ENCODE data around the gene DHRS11.
A peak's percentile ranks its signal among the peaks of the same experiment; 100 is the strongest.

DHRS11 gene

GRCh38 chr17:36617773-36618172 is 26.1 kb downstream of the DHRS11 start:
- no peak overlapping the region for H2BK120ac ChIP-seq (ENCODE audit: low read depth, low read length)
- H3K36me3 ChIP-seq (ENCODE audit: control insufficient read depth, insufficient read depth, low read length), result no peaks in the 10 kb centered on the region
- DNase-seq, result no peak
- no peak overlapping the region for H3K4me3 ChIP-seq (ENCODE audit: low read length)
- H3K4ac ChIP-seq (ENCODE audit: low read depth, low read length), result no peak overlapping the region
- WGBS (ENCODE audit: extremely low coverage, insufficient coverage, low lambda C conversion rate), result no CpG with 5 or more reads among the region's 7 CpGs
- no peak overlapping the region for H3K9ac ChIP-seq (ENCODE audit: low read length)
- H3K4me2 ChIP-seq (ENCODE audit: low read length), result no peak overlapping the region
- H2AK5ac ChIP-seq (ENCODE audit: low read length), result no peak overlapping the region
- no peak overlapping the region for H3K18ac ChIP-seq (ENCODE audit: low read length)
- no peaks in the 10 kb centered on the region for H3K79me2 ChIP-seq (ENCODE audit: control insufficient read depth, insufficient read depth, low read length)
- no peak overlapping the region for H3K27ac ChIP-seq (ENCODE audit: low read depth, low read length)
- peaks cover 18% of the 10 kb centered on the region for H3K4me1 ChIP-seq (ENCODE audit: control insufficient read depth, low read depth, low read length)
- H4K5ac ChIP-seq (ENCODE audit: low read length), result no peak overlapping the region
- H2BK5ac ChIP-seq (ENCODE audit: low read length), result no peak overlapping the region
- no peak overlapping the region for H2BK15ac ChIP-seq (replicated peaks; ENCODE audit: low read depth)
- H3K56ac ChIP-seq (ENCODE audit: low read length), result no peak overlapping the region
- no peak overlapping the region for H4K8ac ChIP-seq (ENCODE audit: low read depth, low read length)
- no peaks in the 10 kb centered on the region for H3K27me3 ChIP-seq (ENCODE audit: insufficient read depth, low read length, poor library complexity)
- H3K79me1 ChIP-seq (ENCODE audit: low read length), result no peaks in the 10 kb centered on the region
- H3K23ac ChIP-seq (ENCODE audit: low read length), result no peak overlapping the region

DNA sequence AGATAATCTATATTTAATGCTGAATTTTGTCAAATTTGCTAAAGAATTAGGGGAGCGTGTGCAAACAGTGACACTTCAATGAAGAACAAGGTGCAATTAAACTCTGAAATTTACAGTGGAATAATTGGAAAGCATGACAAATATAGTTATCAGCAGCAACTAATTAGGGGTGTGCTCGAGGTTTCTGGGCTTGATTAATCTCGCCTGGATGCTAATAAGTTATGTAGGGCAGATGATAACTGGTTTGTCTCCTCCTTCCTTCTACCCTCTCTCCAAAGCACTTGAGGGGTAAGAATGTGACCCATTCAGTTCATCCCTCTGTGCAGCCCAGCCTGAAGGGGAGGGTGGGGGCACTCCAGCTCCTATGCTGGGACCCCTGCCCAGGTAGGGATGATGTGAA is 31.6 kb downstream of the DHRS11 start:
- DNase-seq, result no peak
- H3K4me3 ChIP-seq (ENCODE audit: low read length), result no peak overlapping the region
- no peak overlapping the region for H4K5ac ChIP-seq (ENCODE audit: low read length)
- H3K27me3 ChIP-seq (ENCODE audit: insufficient read depth, low read length, poor library complexity), result no peaks in the 10 kb centered on the region
- H3K27ac ChIP-seq (ENCODE audit: low read depth, low read length), result no peak overlapping the region
- H3K4me2 ChIP-seq (ENCODE audit: low read length), result no peak overlapping the region
- H2AK5ac ChIP-seq (ENCODE audit: low read length), result no peak overlapping the region
- H3K9ac ChIP-seq (ENCODE audit: low read length), result no peak overlapping the region
- H3K56ac ChIP-seq (ENCODE audit: low read length), result no peak overlapping the region
- no peak overlapping the region for H3K23ac ChIP-seq (ENCODE audit: low read length)
- H3K4me1 ChIP-seq (ENCODE audit: control insufficient read depth, low read depth, low read length), result no peaks in the 10 kb centered on the region
- WGBS (ENCODE audit: extremely low coverage, insufficient coverage, low lambda C conversion rate), result no CpG with 5 or more reads among the region's 3 CpGs
- H2BK15ac ChIP-seq (replicated peaks; ENCODE audit: low read depth), result no peak overlapping the region
- no peaks in the 10 kb centered on the region for H3K79me1 ChIP-seq (ENCODE audit: low read length)
- H2BK120ac ChIP-seq (ENCODE audit: low read depth, low read length), result no peak overlapping the region
- H3K4ac ChIP-seq (ENCODE audit: low read depth, low read length), result no peak overlapping the region
- no peak overlapping the region for H4K8ac ChIP-seq (ENCODE audit: low read depth, low read length)
- H2BK5ac ChIP-seq (ENCODE audit: low read length), result no peak overlapping the region
- no peaks in the 10 kb centered on the region for H3K36me3 ChIP-seq (ENCODE audit: control insufficient read depth, insufficient read depth, low read length)
- H3K79me2 ChIP-seq (ENCODE audit: control insufficient read depth, insufficient read depth, low read length), result no peaks in the 10 kb centered on the region
- H3K18ac ChIP-seq (ENCODE audit: low read length), result no peak overlapping the region

- Histone ChIP-seq H3K79me2 (ENCODE audit: control insufficient read depth, insufficient read depth, low read length) (no peaks in the 10 kb centered on the region), H2BK5ac (ENCODE audit: low read length) (no peak overlapping the region), H3K36me3 (ENCODE audit: control insufficient read depth, insufficient read depth, low read length) (no peaks in the 10 kb centered on the region), H2BK120ac (ENCODE audit: low read depth, low read length) (no peak overlapping the region), H3K9ac (ENCODE audit: low read length) (no peak overlapping the region), H2AK5ac (ENCODE audit: low read length) (no peak overlapping the region), H3K56ac (ENCODE audit: low read length) (no peak overlapping the region), H3K27me3 (ENCODE audit: insufficient read depth, low read length, poor library complexity) (no peaks in the 10 kb centered on the region), H2BK15ac (replicated peaks; ENCODE audit: low read depth) (no peak overlapping the region), H4K8ac (ENCODE audit: low read depth, low read length) (no peak overlapping the region), H3K18ac (ENCODE audit: low read length) (no peak overlapping the region), H4K5ac (ENCODE audit: low read length) (no peak overlapping the region), H3K27ac (ENCODE audit: low read depth, low read length) (no peak overlapping the region), H3K23ac (ENCODE audit: low read length) (no peak overlapping the region), H3K4me3 (ENCODE audit: low read length) (no peak overlapping the region), H3K4me2 (ENCODE audit: low read length) (no peak overlapping the region), H3K4ac (ENCODE audit: low read depth, low read length) (no peak overlapping the region), H3K4me1 (ENCODE audit: control insufficient read depth, low read depth, low read length) (no peaks in the 10 kb centered on the region), H3K79me1 (ENCODE audit: low read length) (no peaks in the 10 kb centered on the region)
- WGBS (ENCODE audit: extremely low coverage, insufficient coverage, low lambda C conversion rate), result 100% methylated on average over 3 of the region's 7 CpGs
- no peak for DNase-seq
Observed at GRCh38 chr17:36625188-36625587, 33.5 kb downstream of the DHRS11 start.

DNA sequence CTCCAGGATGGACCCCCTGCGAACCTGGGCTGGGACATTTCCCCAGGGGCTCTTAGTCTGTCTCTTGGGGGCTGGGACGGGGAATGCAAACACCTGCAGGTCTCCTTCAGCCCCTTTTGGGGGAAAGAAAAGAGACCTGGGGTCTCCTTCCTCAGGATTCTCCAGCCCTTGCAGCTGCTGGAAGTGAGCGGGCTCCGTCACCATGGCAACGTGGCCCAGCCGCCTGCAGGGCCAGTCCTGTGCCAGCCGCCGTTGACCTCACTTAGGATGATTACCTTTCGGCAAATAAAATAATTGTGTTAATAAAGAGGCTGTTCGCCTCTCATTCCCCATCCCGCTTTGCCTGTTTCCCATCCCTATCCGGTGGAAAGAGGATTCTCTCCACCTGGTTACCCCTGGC is 35.4 kb downstream of the DHRS11 start:
- H3K36me3 ChIP-seq (ENCODE audit: control insufficient read depth, insufficient read depth, low read length), result no peaks in the 10 kb centered on the region
- H3K4ac ChIP-seq (ENCODE audit: low read depth, low read length), result no peak overlapping the region
- H2BK15ac ChIP-seq (replicated peaks; ENCODE audit: low read depth), result no peak overlapping the region
- DNase-seq, result no peak
- no peak overlapping the region for H3K9ac ChIP-seq (ENCODE audit: low read length)
- H4K5ac ChIP-seq (ENCODE audit: low read length), result no peak overlapping the region
- no peak overlapping the region for H4K8ac ChIP-seq (ENCODE audit: low read depth, low read length)
- H3K56ac ChIP-seq (ENCODE audit: low read length), result no peak overlapping the region
- no peaks in the 10 kb centered on the region for H3K4me1 ChIP-seq (ENCODE audit: control insufficient read depth, low read depth, low read length)
- no CpG with 5 or more reads among the region's 12 CpGs for WGBS (ENCODE audit: extremely low coverage, insufficient coverage, low lambda C conversion rate)
- no peak overlapping the region for H2BK5ac ChIP-seq (ENCODE audit: low read length)
- no peak overlapping the region for H3K23ac ChIP-seq (ENCODE audit: low read length)
- no peak overlapping the region for H2AK5ac ChIP-seq (ENCODE audit: low read length)
- no peak overlapping the region for H3K18ac ChIP-seq (ENCODE audit: low read length)
- no peaks in the 10 kb centered on the region for H3K27me3 ChIP-seq (ENCODE audit: insufficient read depth, low read length, poor library complexity)
- H3K27ac ChIP-seq (ENCODE audit: low read depth, low read length), result no peak overlapping the region
- H3K79me2 ChIP-seq (ENCODE audit: control insufficient read depth, insufficient read depth, low read length), result no peaks in the 10 kb centered on the region
- no peak overlapping the region for H3K4me3 ChIP-seq (ENCODE audit: low read length)
- H2BK120ac ChIP-seq (ENCODE audit: low read depth, low read length), result no peak overlapping the region
- no peaks in the 10 kb centered on the region for H3K79me1 ChIP-seq (ENCODE audit: low read length)
- no peak overlapping the region for H3K4me2 ChIP-seq (ENCODE audit: low read length)

- Histone ChIP-seq H3K4me2 (ENCODE audit: low read length) (no peak overlapping the region), H3K9ac (ENCODE audit: low read length) (no peak overlapping the region), H2BK5ac (ENCODE audit: low read length) (no peak overlapping the region), H3K18ac (ENCODE audit: low read length) (no peak overlapping the region), H2BK15ac (replicated peaks; ENCODE audit: low read depth) (no peak overlapping the region), H3K79me2 (ENCODE audit: control insufficient read depth, insufficient read depth, low read length) (no peaks in the 10 kb centered on the region), H3K79me1 (ENCODE audit: low read length) (no peaks in the 10 kb centered on the region), H4K8ac (ENCODE audit: low read depth, low read length) (no peak overlapping the region), H2AK5ac (ENCODE audit: low read length) (no peak overlapping the region), H2BK120ac (ENCODE audit: low read depth, low read length) (no peak overlapping the region), H3K56ac (ENCODE audit: low read length) (no peak overlapping the region), H3K23ac (ENCODE audit: low read length) (no peak overlapping the region), H3K4me3 (ENCODE audit: low read length) (no peak overlapping the region), H3K4me1 (ENCODE audit: control insufficient read depth, low read depth, low read length) (peaks cover 7% of the 10 kb centered on the region), H3K27ac (ENCODE audit: low read depth, low read length) (no peak overlapping the region), H3K27me3 (ENCODE audit: insufficient read depth, low read length, poor library complexity) (no peaks in the 10 kb centered on the region), H3K4ac (ENCODE audit: low read depth, low read length) (no peak overlapping the region), H4K5ac (ENCODE audit: low read length) (no peak overlapping the region), H3K36me3 (ENCODE audit: control insufficient read depth, insufficient read depth, low read length) (no peaks in the 10 kb centered on the region)
- no CpG with 5 or more reads among the region's 2 CpGs for WGBS (ENCODE audit: extremely low coverage, insufficient coverage, low lambda C conversion rate)
- DNase-seq, result no peak
Observed at GRCh38 chr17:36628576-36628975, 36.9 kb downstream of the DHRS11 start.

GRCh38 chr17:36629252-36629847 is 37.7 kb downstream of the DHRS11 start:
- Histone ChIP-seq H4K5ac (ENCODE audit: low read length) (no peak overlapping the region), H3K18ac (ENCODE audit: low read length) (no peak overlapping the region), H3K27me3 (ENCODE audit: insufficient read depth, low read length, poor library complexity) (no peaks in the 10 kb centered on the region), H2BK15ac (replicated peaks; ENCODE audit: low read depth) (no peak overlapping the region), H2BK5ac (ENCODE audit: low read length) (no peak overlapping the region), H3K4me2 (ENCODE audit: low read length) (no peak overlapping the region), H3K56ac (ENCODE audit: low read length) (no peak overlapping the region), H4K8ac (ENCODE audit: low read depth, low read length) (no peak overlapping the region), H3K27ac (ENCODE audit: low read depth, low read length) (no peak overlapping the region), H3K79me2 (ENCODE audit: control insufficient read depth, insufficient read depth, low read length) (no peaks in the 10 kb centered on the region), H2AK5ac (ENCODE audit: low read length) (no peak overlapping the region), H3K36me3 (ENCODE audit: control insufficient read depth, insufficient read depth, low read length) (no peaks in the 10 kb centered on the region), H3K4ac (ENCODE audit: low read depth, low read length) (no peak overlapping the region), H3K9ac (ENCODE audit: low read length) (no peak overlapping the region), H3K79me1 (ENCODE audit: low read length) (no peaks in the 10 kb centered on the region), H3K4me1 (ENCODE audit: control insufficient read depth, low read depth, low read length) (peaks cover 7% of the 10 kb centered on the region), H2BK120ac (ENCODE audit: low read depth, low read length) (no peak overlapping the region), H3K4me3 (ENCODE audit: low read length) (no peak overlapping the region), H3K23ac (ENCODE audit: low read length) (no peak overlapping the region)
- DNase-seq, result peak; percentile 75
- WGBS (ENCODE audit: extremely low coverage, insufficient coverage, low lambda C conversion rate), result no CpG with 5 or more reads among the region's 14 CpGs
